Keratinocyte (primary cell): ENCODE measurements around the gene CDT1. TPM values are rescaled to one million over a fixed set of nuclear protein-coding genes. Genes with fewer than 3 reads are reported as not detected.

Experiments used
- DNase-seq: peaks from one replicate; pipeline ENCODE4 v3.0.0-alpha.2; 2011; ENCODE audit warnings: low read depth, missing footprints, low spot score
- FAIRE-seq: peaks from 2 replicates; lab custom pipeline; 2011; peaks lifted over from hg19 to GRCh38; lab: Jason Lieb, UNC
- H2AFZ ChIP-seq: 2 replicates; pipeline ENCODE4 v1.6.0; 2012; ENCODE audit warnings: low read length, control low read depth, inconsistent platforms; ENCODE audit not compliant: control insufficient read depth
- H3K27ac ChIP-seq: 2 replicates; pipeline ENCODE4 v1.5.1; 2011; ENCODE audit warnings: low read length; ENCODE audit not compliant: control insufficient read depth, insufficient read depth
- H3K27me3 ChIP-seq: 3 replicates; pipeline ENCODE4 v1.6.0; 2011; ENCODE audit warnings: low read length; ENCODE audit not compliant: control insufficient read depth, insufficient read depth; ENCODE audit errors: extremely low read depth
- H3K36me3 ChIP-seq, 2 experiments: 2 replicates in 1 of 2; 3 replicates in 1 of 2; pipeline ENCODE4 v1.5.1; 2011; ENCODE audit warnings: low read length in 2 of 2, mild to moderate bottlenecking in 1 of 2; ENCODE audit not compliant: control insufficient read depth in 2 of 2, insufficient read depth in 2 of 2; ENCODE audit errors: extremely low read depth in 1 of 2
- H3K4me1 ChIP-seq: 3 replicates; pipeline ENCODE4 v1.5.1; 2011; ENCODE audit warnings: low read length; ENCODE audit not compliant: control insufficient read depth, insufficient read depth; ENCODE audit errors: extremely low read depth
- H3K4me2 ChIP-seq: 3 replicates; pipeline ENCODE4 v1.6.0; 2011; ENCODE audit warnings: low read depth, low read length; ENCODE audit not compliant: control insufficient read depth, insufficient read depth; ENCODE audit errors: extremely low read depth
- H3K4me3 ChIP-seq, 3 experiments: fragments of 200-600 bp in 1 of 3; sonication (generic) in 1 of 3; 2 replicates in 2 of 3; 3 replicates in 1 of 3; pipeline ENCODE4 v1.5.1; 2011 to 2016; ENCODE audit warnings: low read length in 3 of 3, mild to moderate bottlenecking in 3 of 3, control low read depth in 2 of 3, inconsistent platforms in 1 of 3, low read depth in 1 of 3, mixed read lengths in 1 of 3, mixed run types in 1 of 3, moderate library complexity in 1 of 3; ENCODE audit not compliant: control insufficient read depth in 2 of 3, insufficient read depth in 2 of 3; ENCODE audit errors: extremely low read depth in 1 of 3
- H3K79me2 ChIP-seq: 2 replicates; pipeline ENCODE4 v1.6.0; 2012; ENCODE audit warnings: low read length; ENCODE audit not compliant: control insufficient read depth, insufficient read depth
- H3K9ac ChIP-seq: 3 replicates; pipeline ENCODE4 v1.6.0; 2011; ENCODE audit warnings: low read length; ENCODE audit not compliant: control insufficient read depth, insufficient read depth; ENCODE audit errors: extremely low read depth
- H3K9me1 ChIP-seq: 3 replicates; pipeline ENCODE4 v1.6.0; 2011; ENCODE audit warnings: low read length; ENCODE audit not compliant: control insufficient read depth, insufficient read depth; ENCODE audit errors: extremely low read depth
- H3K9me3 ChIP-seq: 2 replicates; pipeline ENCODE4 v1.5.1; 2012; ENCODE audit warnings: low read depth, low read length; ENCODE audit not compliant: control insufficient read depth
- H4K20me1 ChIP-seq: 3 replicates; pipeline ENCODE4 v1.6.0; 2011; ENCODE audit warnings: low read length; ENCODE audit not compliant: control insufficient read depth, insufficient read depth; ENCODE audit errors: extremely low read depth
- CTCF ChIP-seq, 3 experiments: IDR thresholded peaks in 1 of 3; conservative IDR thresholded peaks in 1 of 3; optimal IDR thresholded peaks in 1 of 3; 2 replicates in 2 of 3; 3 replicates in 1 of 3; pipeline versions ENCODE3 to v1.5.1; 2011; ENCODE audit warnings: low read length in 3 of 3, mild to moderate bottlenecking in 3 of 3, moderate library complexity in 2 of 3, control low read depth in 1 of 3, inconsistent platforms in 1 of 3; ENCODE audit not compliant: insufficient read depth in 2 of 3; ENCODE audit errors: extremely low read depth in 1 of 3
- EZH2 ChIP-seq: IDR thresholded peaks from one replicate; pipeline ENCODE4 v1.6.1; 2012; ENCODE audit warnings: inconsistent platforms, mild to moderate bottlenecking, low read length, moderate library complexity
- dilution Hi-C: fragments of 300-500 bp; cut with MboI; formaldehyde crosslinking; loops from one replicate; pipeline ENCODE4 v1.7.0; 2020; ENCODE audit warnings: low sequenced_read_pairs; ENCODE audit not compliant: extremely low pct_ligation_motif_present
- polyA plus RNA-seq, 5 experiments: library from polyadenylated mRNA; depleted of rRNA in 3 of 5; stranded (reverse) in 3 of 5; stranded (forward) in 1 of 5; unstranded in 1 of 5; fragments of >200 nt; gene quantifications; 1 replicate in 1 of 5; 2 replicates in 3 of 5; 3 replicates in 1 of 5; pipeline versions ENCODE4 v1.2.1 to v1.2.3, GENCODE V29; 2011 to 2012; ENCODE audit warnings: missing spikeins in 2 of 5, low read depth in 1 of 5, low replicate concordance in 1 of 5

The CDT1 gene
- polyA plus RNA-seq, 1 donor (not counting 4 experiments of a cell fraction or from before 2014, with no cell fraction given) = 2.0 TPM

GRCh38 chr16:88835383-88835782, 31.8 kb downstream of the CDT1 start:
- Histone ChIP-seq H3K4me1 (no peaks in the 10 kb centered on the region), H3K79me2 (no peaks in the 10 kb centered on the region), H3K27me3 (no peaks in the 10 kb centered on the region), H3K9me3 (no peaks in the 10 kb centered on the region), H3K27ac (no peak overlapping the region), H3K9ac (no peak overlapping the region), H4K20me1 (no peaks in the 10 kb centered on the region), H3K36me3 (peaks cover 0 to 16% of the 10 kb centered on the region in 2 experiments), H2AFZ (no peak overlapping the region), H3K9me1 (no peaks in the 10 kb centered on the region), H3K4me3 (no peak overlapping the region), H3K4me2 (no peak overlapping the region)
- TF ChIP-seq EZH2 = no peak
- no peak for TF ChIP-seq CTCF (optimal IDR thresholded peaks at IDR 0.05 in 1 of 3, IDR thresholded peaks at IDR 0.05 in 1 of 3, conservative IDR thresholded peaks at IDR 0.05 in 1 of 3; ENCODE audit: extremely low read depth in 1 of 3, insufficient read depth in 2 of 3, low read length in 3 of 3)
- no peak for FAIRE-seq
- dilution Hi-C loops = no loop called here
- no peak for DNase-seq

GRCh38 chr16:88835818-88836217, 32.2 kb downstream of the CDT1 start:
- dilution Hi-C loops = no loop called here
- Histone ChIP-seq H3K27me3 (no peaks in the 10 kb centered on the region), H4K20me1 (no peaks in the 10 kb centered on the region), H3K4me2 (no peak overlapping the region), H3K9ac (no peak overlapping the region), H3K4me3 (no peak overlapping the region), H3K9me3 (no peaks in the 10 kb centered on the region), H3K36me3 (peaks cover 0 to 20% of the 10 kb centered on the region in 2 experiments), H3K27ac (no peak overlapping the region), H3K9me1 (no peaks in the 10 kb centered on the region), H3K4me1 (no peaks in the 10 kb centered on the region), H2AFZ (no peak overlapping the region), H3K79me2 (no peaks in the 10 kb centered on the region)
- TF ChIP-seq CTCF (optimal IDR thresholded peaks at IDR 0.05 in 1 of 3, IDR thresholded peaks at IDR 0.05 in 1 of 3, conservative IDR thresholded peaks at IDR 0.05 in 1 of 3; ENCODE audit: extremely low read depth in 1 of 3, insufficient read depth in 2 of 3, low read length in 3 of 3) (no peak), EZH2 (no peak)
- FAIRE-seq (no peak), DNase-seq (no peak)
